ENCODE measurements around the gene SNX8.
"Not testable (repeated sequence)": the region's sequence is repeated elsewhere in the genome, so short reads cannot be mapped to it uniquely, and the experiment has no call there.

SNX8 gene

DNA sequence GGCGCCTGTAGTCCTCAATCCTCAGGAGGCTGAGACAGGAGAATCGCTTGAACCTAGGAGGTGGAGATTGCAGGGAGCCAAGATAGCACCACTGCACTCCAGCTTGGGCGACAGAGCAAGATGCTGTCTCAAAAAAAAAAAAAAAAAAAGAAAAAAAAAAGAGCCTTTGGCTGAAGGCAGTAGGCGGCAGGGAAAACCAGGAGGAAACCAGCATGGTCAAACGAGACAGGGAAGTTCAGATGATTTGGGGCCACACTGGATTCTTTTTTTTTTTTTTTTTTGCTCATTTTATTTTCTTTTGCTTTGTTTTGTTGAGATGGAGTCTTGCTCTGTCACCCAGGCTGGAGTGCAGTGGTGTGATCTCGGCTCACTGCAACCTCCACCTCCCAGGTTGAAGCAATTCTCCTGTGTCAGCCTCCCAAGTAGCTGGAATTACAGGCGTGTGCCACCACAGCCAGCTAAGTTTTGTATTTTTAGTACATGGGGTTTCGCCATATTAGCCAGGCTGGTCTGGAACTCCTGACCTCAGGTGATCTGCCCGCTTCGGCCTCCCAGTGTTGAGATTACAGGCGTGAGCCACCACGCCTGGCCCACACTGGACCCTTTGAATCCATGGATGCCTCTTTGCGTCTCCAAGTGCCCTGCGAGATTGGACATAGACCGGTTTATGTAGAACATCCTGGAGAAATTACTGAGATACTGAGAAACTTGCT lies 33.3 kb upstream of the SNX8 start:
- H3K9me3 Mint-ChIP-seq; H3K4me3 Mint-ChIP-seq; H3K36me3 Mint-ChIP-seq (ENCODE audit: low read depth); H3K27ac Mint-ChIP-seq; H3K27me3 Mint-ChIP-seq; H3K4me1 Mint-ChIP-seq (ENCODE audit: low read depth): not testable (repeated sequence)

DNA sequence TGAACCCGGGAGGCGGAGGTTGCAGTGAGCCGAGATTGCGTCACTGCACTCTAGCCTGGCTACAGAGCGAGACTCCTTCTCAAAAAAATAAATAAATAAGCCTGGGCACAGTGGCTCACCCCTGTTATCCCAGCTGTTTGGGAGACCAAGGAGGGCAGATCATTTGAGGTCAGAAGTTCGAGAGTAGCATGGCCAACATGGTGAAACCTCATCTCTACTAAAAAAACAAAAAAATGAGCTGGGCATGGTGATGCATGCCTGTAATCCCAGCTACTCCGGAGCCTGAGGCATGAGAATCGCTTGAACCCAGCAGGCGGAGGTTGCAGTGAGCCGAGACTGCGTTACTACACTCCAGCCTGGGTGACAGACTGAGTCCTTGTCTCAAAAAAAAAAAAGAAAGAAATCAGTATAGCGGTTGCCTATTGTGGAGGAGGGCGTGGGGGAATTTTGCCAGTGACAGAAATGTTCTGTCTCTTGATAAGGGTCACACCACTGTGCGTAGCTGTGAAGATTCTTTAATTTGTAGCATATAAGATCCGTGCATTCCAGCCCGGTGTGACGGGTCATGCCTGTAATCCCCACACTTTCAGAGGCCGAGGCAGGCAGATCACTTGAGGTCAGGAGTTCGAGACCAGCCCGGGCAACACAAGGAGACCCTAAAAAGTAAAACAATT lies 22.5 kb upstream of the SNX8 start:
- Mint-ChIP-seq H3K27ac (no peak overlapping the region), H3K9me3 (no peaks in the 10 kb centered on the region), H3K4me3 (no peak overlapping the region), H3K4me1 (ENCODE audit: low read depth) (no peaks in the 10 kb centered on the region), H3K36me3 (ENCODE audit: low read depth) (no peaks in the 10 kb centered on the region), H3K27me3 (no peaks in the 10 kb centered on the region)

DNA sequence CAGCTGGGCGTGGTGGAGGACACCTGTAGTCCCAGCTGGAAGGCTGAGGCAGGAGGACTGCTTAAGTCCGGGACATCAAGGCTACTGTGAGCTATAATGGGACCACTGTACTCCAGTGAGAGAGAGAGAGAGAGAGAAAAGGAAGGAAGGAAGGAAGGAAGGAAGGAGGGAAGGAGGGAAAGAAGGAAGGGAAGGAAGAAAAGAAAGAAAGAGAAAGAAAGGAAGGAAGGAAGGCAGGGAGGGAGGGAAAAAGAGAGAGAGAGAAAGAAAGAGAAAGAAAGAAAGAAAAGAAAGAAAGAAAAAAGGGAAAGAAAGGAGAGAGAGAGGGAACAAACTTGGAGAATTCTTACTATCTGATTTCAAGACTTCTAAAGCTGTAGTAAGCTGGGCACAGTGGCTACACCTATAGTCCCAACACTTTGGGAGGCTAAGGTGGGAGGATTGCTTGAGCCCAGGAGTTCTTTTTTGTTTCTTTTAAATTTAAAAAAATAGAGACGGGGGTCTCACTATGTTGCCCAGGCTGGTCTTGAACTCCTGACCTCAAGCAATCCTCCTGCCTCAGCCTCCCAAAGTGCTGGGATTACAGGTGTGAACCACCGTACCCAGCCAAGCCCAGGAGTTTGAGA lies 18.5 kb upstream of the SNX8 start:
- not testable (repeated sequence) for H3K27me3 Mint-ChIP-seq; H3K9me3 Mint-ChIP-seq; H3K4me3 Mint-ChIP-seq; H3K36me3 Mint-ChIP-seq (ENCODE audit: low read depth); H3K27ac Mint-ChIP-seq; H3K4me1 Mint-ChIP-seq (ENCODE audit: low read depth)

DNA sequence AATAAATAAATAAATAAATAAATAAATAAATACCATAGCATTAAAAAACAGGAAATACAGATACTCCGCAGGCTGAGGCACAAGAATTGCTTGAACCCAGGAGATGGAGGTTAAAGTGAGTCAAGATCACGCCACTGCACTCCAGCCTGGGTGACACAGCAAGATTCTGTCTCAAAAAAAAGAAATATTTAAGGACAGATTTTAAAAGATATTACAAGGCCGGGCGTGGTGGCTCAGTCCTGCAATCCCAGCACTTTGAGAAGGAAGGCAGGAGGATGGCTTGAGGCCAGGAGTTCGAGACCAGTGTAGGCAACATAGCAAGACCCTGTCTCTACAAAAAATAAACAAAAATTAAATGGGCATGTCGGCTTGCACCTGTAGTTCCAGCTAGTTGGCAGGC lies 17.5 kb upstream of the SNX8 start:
- H3K27ac Mint-ChIP-seq, result no peak overlapping the region
- H3K4me3 Mint-ChIP-seq, result no peak overlapping the region
- H3K4me1 Mint-ChIP-seq (ENCODE audit: low read depth), result no peaks in the 10 kb centered on the region
- no peaks in the 10 kb centered on the region for H3K9me3 Mint-ChIP-seq
- no peaks in the 10 kb centered on the region for H3K36me3 Mint-ChIP-seq (ENCODE audit: low read depth)
- H3K27me3 Mint-ChIP-seq, result no peaks in the 10 kb centered on the region

DNA sequence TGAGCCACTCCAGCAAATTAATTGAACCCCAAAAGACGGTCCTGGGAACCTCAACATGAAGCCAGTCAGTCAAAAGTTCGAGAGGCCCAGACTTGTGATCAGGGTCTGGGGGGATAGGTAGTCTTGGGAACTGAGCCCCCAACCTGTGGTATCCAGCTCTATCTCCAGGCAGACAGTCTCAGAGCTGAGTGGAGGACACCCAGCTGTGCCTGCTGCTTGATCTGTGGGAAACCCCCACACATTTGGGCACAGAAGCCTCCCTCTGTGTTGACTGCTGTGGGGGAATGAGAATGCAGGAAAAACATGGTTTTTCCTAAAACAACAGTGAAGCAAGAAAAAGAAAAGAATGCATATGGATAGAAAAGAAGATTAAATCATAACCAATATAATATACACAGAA lies 16.3 kb upstream of the SNX8 start:
- Mint-ChIP-seq H3K27ac (no peak overlapping the region), H3K4me3 (no peak overlapping the region), H3K4me1 (ENCODE audit: low read depth) (no peaks in the 10 kb centered on the region), H3K27me3 (no peaks in the 10 kb centered on the region), H3K9me3 (no peaks in the 10 kb centered on the region), H3K36me3 (ENCODE audit: low read depth) (no peaks in the 10 kb centered on the region)

DNA sequence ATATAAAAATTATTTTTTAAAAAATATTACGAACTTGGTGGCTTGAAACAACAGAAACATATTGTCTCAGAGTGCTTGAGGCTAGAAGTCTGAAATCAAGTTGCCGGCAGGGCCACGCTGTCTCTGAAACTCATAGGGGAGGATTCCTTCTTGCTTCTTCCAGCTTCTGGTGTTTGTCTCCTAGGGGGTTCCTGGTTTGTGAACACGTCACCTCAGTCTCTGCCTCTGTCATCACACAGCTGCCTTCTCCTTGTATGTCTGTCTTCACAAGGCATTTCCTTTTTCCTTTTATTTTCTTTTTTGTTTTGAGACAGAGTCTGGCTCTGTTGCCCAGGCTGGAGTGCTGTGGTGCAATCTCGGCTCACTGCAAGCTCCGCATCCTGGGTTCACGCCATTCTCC lies 12.7 kb upstream of the SNX8 start:
- Mint-ChIP-seq H3K9me3 (no peaks in the 10 kb centered on the region), H3K27ac (no peak overlapping the region), H3K4me3 (no peak overlapping the region), H3K36me3 (ENCODE audit: low read depth) (no peaks in the 10 kb centered on the region), H3K27me3 (no peaks in the 10 kb centered on the region), H3K4me1 (ENCODE audit: low read depth) (no peaks in the 10 kb centered on the region)

DNA sequence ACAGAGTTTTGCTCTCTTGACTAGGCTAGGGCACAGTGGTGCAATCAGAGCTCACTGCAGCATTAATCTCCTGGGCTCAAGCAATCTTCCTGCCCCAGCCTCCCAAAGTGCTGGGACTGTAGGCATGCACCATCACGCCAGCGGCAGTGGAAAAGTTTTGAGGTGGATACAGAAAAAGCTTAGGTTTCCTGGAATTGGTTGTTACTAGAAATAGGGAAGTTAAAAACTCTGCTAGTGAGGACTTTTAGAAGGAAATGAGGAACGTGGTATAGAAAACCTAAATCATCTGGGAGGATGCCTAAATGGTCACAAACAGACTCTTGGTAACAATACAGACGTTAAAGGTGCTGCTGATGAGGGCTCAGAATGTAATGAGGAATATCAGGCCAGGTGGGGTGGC lies 10.9 kb upstream of the SNX8 start:
- Mint-ChIP-seq H3K4me1 (ENCODE audit: low read depth) (no peaks in the 10 kb centered on the region), H3K4me3 (no peak overlapping the region), H3K9me3 (no peaks in the 10 kb centered on the region), H3K27ac (no peak overlapping the region), H3K27me3 (no peaks in the 10 kb centered on the region), H3K36me3 (ENCODE audit: low read depth) (no peaks in the 10 kb centered on the region)

DNA sequence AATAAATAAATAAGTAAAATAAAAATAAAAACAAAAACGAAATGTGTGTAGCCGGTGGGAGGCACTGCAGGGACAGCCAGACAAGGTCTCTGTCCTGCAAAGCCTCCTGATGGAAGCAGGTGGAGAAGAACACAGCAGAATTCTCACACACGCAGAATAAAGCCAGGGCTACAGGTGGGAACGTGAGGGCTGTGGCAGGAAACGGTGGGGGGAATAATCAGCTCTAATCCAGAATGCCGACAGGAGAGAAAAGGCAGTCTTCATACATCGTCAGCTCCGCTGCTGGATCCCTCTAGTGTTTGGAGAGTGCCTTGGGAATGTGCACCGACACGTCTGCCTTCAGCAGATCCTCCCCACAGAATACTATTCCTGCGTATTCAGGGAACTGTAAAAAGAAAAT lies 6.8 kb upstream of the SNX8 start:
- no peaks in the 10 kb centered on the region for H3K9me3 Mint-ChIP-seq
- no peak overlapping the region for H3K4me3 Mint-ChIP-seq
- H3K27me3 Mint-ChIP-seq, result no peaks in the 10 kb centered on the region
- no peaks in the 10 kb centered on the region for H3K36me3 Mint-ChIP-seq (ENCODE audit: low read depth)
- H3K4me1 Mint-ChIP-seq (ENCODE audit: low read depth), result no peaks in the 10 kb centered on the region
- H3K27ac Mint-ChIP-seq, result no peak overlapping the region

DNA sequence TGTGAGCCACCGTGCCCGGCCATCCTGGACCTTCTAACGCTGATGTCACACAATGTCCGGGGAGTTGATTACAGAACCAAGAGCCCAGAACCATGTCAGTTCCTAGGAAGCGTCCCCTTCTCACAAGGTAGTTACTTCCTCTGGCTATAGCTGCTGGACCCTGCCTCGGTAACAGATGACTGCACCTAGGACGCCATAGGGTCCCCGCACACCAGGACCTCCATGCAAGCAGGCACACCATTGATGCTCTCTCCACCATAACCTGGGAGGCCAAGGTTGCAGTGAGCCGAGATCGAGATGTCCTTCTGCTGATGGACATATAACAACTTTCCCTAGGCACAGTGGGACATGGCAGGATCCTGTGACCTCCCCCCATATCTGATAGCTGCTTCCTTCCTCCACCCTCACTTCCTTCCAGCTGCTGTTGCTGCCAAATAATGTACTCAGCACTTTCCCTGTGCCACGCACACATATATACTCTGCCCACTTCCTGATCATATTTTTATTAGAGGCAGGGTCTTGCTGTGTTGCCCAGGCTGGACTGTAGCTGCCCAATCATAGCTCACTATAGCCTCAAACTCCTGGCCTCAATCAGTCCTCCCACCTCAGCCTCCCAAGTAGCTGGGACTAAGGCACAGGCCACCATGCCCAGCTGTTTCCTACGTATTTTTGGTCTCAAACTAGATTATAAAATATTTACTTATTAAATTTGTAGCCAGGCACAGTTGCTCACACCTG lies 3.5 kb upstream of the SNX8 start:
- H3K4me3 Mint-ChIP-seq, result no peak overlapping the region
- no peak overlapping the region for H3K27ac Mint-ChIP-seq
- H3K36me3 Mint-ChIP-seq (ENCODE audit: low read depth), result no peaks in the 10 kb centered on the region
- H3K27me3 Mint-ChIP-seq, result no peaks in the 10 kb centered on the region
- peaks cover 8% of the 10 kb centered on the region for H3K4me1 Mint-ChIP-seq (ENCODE audit: low read depth)
- no peaks in the 10 kb centered on the region for H3K9me3 Mint-ChIP-seq

DNA sequence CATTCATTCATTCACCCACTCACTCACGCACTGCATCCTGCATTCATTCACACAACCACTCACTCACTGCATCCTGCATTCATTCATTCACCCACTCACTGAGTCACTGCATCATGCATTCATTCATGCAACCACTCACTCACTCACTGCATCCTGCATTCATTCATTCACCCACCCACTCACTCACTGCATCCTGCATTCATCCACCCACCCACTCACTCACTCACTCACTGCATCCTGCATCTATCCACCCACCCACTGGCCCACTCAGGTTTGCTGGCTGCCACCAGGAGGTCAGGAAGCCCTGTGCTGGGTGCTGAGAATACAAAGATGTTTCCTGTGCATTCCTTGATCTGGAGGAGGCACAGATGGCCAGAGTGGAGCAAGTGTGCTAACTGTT lies 2.3 kb upstream of the SNX8 start:
- no peaks in the 10 kb centered on the region for H3K36me3 Mint-ChIP-seq (ENCODE audit: low read depth)

DNA sequence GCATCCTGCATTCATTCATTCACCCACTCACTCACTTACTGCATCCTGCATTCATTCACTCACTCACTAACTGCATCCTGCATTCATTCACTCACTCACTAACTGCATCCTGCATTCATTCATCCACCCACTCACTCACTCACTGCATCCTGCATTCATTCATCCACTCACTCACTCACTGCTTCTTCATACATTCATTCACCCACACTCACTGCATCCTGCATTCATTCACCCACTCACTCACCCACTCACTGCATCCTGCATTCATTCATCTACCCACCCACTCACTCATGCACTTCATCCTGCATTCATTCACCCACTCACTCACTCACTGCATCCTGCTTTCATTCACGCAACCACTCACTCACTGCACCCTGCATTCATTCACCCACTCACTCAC lies 1.5 kb upstream of the SNX8 start:
- Mint-ChIP-seq H3K9me3 (no peaks in the 10 kb centered on the region), H3K36me3 (ENCODE audit: low read depth) (no peaks in the 10 kb centered on the region), H3K27ac (no peak overlapping the region), H3K27me3 (no peaks in the 10 kb centered on the region), H3K4me1 (ENCODE audit: low read depth) (peaks cover 20% of the 10 kb centered on the region), H3K4me3 (no peak overlapping the region)

More for the DNA sequence above, 2.3 kb upstream of the SNX8 start:
- Mint-ChIP-seq H3K27ac (no peak overlapping the region), H3K27me3 (no peaks in the 10 kb centered on the region), H3K9me3 (no peaks in the 10 kb centered on the region), H3K4me3 (no peak overlapping the region), H3K4me1 (ENCODE audit: low read depth) (peaks cover 18% of the 10 kb centered on the region)

DNA sequence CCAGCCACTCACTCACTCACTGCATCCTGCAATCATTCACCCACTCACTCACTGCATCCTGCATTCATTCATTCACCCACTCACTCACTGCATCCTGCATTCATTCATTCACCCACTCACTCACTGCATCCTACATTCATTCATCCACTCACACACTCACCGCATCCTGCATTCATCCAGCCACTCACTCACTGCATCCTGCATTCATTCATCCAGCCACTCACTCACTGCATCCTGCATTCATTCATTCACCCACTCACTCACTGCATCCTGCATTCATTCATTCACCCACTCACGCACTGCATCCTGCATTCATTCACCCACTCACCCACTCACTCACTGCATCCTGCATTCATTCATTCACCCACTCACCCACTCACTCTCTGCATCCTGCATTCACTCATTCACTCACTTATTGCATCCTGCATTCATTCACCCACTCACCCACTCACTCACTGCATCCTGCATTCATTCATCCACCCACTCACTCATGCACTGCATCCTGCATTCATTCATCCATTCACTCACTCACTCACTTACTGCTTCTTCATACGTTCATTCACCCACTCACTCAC lies 802 bp upstream of the SNX8 start:
- not testable (repeated sequence) for H3K27ac Mint-ChIP-seq; H3K27me3 Mint-ChIP-seq; H3K36me3 Mint-ChIP-seq (ENCODE audit: low read depth); H3K9me3 Mint-ChIP-seq; H3K4me3 Mint-ChIP-seq
- H3K4me1 Mint-ChIP-seq (ENCODE audit: low read depth), result peaks cover 21% of the 10 kb centered on the region

DNA sequence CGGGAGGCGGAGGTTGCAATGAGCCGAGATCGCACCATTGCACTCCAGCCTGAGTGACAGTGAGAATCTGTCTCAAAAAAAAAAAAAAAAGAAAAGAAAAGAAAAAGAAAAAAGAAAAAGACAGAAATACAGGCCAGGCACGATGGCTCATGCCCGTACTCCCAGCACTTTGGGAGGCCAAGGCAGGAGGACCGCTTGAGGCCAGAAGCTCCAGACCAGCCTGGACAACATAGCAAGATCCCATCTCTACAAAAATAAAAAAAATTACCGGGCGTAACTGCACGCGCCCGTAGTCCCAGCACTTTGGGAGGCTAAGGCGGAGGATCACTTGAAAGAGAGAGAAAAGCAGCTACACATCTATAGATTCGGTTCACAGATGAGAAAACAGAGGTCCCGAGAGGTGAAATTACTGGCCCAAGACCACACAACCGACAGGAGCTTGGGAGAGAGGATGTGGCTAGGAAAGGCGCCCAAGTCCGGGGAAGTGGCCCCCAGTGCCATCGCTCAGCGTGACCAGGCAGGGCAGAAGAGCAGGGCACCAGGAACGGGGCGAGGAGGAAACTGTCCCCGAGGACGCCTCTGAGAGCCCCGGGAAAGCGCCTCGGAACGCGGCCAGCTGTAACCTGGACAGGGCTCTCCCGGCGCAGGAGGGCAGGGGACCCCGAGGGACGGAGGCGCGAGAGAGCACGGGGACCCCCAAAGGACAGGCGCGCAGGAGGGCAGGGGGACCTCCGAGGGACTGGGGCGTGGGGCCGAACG lies 612 bp downstream of the SNX8 start:
- no peak overlapping the region for H3K4me3 Mint-ChIP-seq
- no peaks in the 10 kb centered on the region for H3K27me3 Mint-ChIP-seq
- H3K4me1 Mint-ChIP-seq (ENCODE audit: low read depth), result peaks cover 26% of the 10 kb centered on the region
- H3K27ac Mint-ChIP-seq, result peak overlapping the region; percentile 88
- peaks cover 6% of the 10 kb centered on the region for H3K36me3 Mint-ChIP-seq (ENCODE audit: low read depth)
- no peaks in the 10 kb centered on the region for H3K9me3 Mint-ChIP-seq

DNA sequence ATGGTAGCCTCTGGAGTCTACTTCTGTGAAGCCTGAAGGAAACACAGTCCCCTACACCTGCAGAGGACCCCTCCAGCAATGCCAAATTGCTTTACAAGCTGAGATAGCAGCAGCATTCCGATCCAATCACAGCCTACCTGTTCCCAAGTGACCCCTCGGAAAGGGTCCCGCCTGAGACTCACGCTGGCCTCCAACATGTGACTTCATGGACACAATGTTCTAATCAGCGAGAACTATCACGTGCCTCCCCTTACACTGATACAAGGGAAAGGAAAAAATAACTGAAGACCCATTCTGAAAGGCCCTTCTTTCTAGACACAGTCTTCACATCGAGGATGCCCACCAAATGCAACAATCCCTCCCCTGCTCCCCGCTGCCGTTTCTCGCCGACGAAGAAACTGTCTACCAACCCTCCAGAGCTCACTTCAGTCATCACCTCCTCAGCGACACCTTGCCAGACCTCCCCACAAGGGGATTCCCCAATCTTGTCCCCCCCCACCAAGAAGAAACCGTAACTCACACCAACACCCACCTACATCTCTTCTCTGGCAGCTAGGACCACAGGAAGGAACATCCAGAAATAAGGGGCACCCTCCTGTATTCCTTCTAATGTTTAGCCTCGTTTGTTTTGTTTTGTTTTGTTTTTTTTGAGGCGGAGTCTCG lies 1.8 kb downstream of the SNX8 start:
- no peaks in the 10 kb centered on the region for H3K27me3 Mint-ChIP-seq

More for the DNA sequence above, 1.8 kb downstream of the SNX8 start:
- H3K4me1 Mint-ChIP-seq (ENCODE audit: low read depth), result peaks cover 32% of the 10 kb centered on the region
- H3K36me3 Mint-ChIP-seq (ENCODE audit: low read depth), result peaks cover 10% of the 10 kb centered on the region
- H3K27ac Mint-ChIP-seq, result peak overlapping the region; percentile 59
- H3K9me3 Mint-ChIP-seq, result no peaks in the 10 kb centered on the region
- H3K4me3 Mint-ChIP-seq, result peak overlapping the region; percentile 74
